ENCODE data around the gene DGKB. TPM values are rescaled to one million over a fixed set of nuclear protein-coding genes. Genes with fewer than 3 reads are reported as not detected.

The DGKB gene
- total RNA-seq, 1 donor from 2014 or later = not detected

DNA sequence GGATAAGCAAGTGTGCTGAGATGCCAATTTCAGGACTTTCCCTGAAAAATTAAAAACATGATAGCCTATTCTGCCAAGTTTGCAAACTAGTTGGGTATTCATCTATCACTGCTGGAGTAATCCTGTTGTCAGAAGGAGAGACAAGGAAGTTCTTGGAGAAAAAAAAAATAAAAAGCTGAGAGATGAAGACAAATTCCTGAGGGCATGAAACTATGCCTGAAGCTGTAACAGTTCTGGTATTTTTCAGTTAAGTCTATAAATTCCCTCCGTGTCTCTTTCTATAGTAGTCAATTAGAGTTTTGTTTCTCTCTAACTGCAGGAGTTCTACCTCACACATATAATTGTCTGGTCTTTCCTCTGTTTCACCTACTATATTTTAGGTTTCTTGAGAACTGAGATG is 95.7 kb downstream of the DGKB start:
- no peak overlapping the region for H3K27ac ChIP-seq
- H3K27me3 ChIP-seq = no peaks in the 10 kb centered on the region
- no peaks in the 10 kb centered on the region for H3K9me3 ChIP-seq
- no peaks in the 10 kb centered on the region for H3K4me1 ChIP-seq
- H3K36me3 ChIP-seq = no peaks in the 10 kb centered on the region
- intact Hi-C loops (cut with DNase I) = no loop called here
- no peak overlapping the region for H3K4me3 ChIP-seq
- TF ChIP-seq, protein P1, sequence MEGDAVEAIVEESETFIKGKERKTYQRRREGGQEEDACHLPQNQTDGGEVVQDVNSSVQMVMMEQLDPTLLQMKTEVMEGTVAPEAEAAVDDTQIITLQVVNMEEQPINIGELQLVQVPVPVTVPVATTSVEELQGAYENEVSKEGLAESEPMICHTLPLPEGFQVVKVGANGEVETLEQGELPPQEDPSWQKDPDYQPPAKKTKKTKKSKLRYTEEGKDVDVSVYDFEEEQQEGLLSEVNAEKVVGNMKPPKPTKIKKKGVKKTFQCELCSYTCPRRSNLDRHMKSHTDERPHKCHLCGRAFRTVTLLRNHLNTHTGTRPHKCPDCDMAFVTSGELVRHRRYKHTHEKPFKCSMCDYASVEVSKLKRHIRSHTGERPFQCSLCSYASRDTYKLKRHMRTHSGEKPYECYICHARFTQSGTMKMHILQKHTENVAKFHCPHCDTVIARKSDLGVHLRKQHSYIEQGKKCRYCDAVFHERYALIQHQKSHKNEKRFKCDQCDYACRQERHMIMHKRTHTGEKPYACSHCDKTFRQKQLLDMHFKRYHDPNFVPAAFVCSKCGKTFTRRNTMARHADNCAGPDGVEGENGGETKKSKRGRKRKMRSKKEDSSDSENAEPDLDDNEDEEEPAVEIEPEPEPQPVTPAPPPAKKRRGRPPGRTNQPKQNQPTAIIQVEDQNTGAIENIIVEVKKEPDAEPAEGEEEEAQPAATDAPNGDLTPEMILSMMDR (IDR thresholded peaks at IDR 0.05) = no peak
- no peak for DNase-seq (ENCODE audit: low spot score in 2 of 2)

- no peak overlapping the region for H3K4me3 ChIP-seq
- H3K27ac ChIP-seq = no peak overlapping the region
- DNase-seq (ENCODE audit: low spot score in 2 of 2) = no peak
- intact Hi-C loops (cut with DNase I) = no loop called here
- no peaks in the 10 kb centered on the region for H3K4me1 ChIP-seq
- TF ChIP-seq, protein P1 (IDR thresholded peaks at IDR 0.05) = no peak
- no peaks in the 10 kb centered on the region for H3K27me3 ChIP-seq
- no peaks in the 10 kb centered on the region for H3K36me3 ChIP-seq
- no peaks in the 10 kb centered on the region for H3K9me3 ChIP-seq
These were observed 97.3 kb downstream of the DGKB start for GRCh38 chr7:14805105-14805719.

DNA sequence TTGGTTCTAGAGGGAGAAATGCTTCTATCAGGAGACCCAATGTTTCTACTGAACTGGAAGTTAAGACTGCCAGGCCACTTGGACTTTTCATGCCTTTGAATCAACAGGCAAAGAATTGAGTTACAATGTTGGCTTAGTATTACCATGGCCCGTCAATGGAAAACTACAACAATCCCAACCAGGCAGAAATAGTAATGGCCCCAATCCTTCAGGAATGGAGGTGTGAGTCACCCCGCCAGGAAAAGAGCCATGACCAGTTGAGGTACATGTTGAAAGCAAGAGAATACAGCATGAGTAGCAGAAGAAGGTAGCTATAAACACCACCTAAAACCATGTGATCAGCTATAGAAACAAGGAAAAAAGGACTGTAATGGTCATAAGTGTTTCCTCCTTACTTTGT is 101.9 kb downstream of the DGKB start:
- no peak for DNase-seq (ENCODE audit: low spot score in 2 of 2)
- H3K9me3 ChIP-seq = no peaks in the 10 kb centered on the region
- no peaks in the 10 kb centered on the region for H3K27me3 ChIP-seq
- H3K4me1 ChIP-seq = no peaks in the 10 kb centered on the region
- intact Hi-C loops (cut with DNase I) = no loop called here
- H3K4me3 ChIP-seq = no peak overlapping the region
- no peak overlapping the region for H3K27ac ChIP-seq
- TF ChIP-seq, protein P1 (IDR thresholded peaks at IDR 0.05) = no peak
- no peaks in the 10 kb centered on the region for H3K36me3 ChIP-seq

- H3K27me3 ChIP-seq = no peaks in the 10 kb centered on the region
- intact Hi-C loops (cut with DNase I) = no loop called here
- TF ChIP-seq, protein P1 (IDR thresholded peaks at IDR 0.05) = no peak
- DNase-seq (ENCODE audit: low spot score in 2 of 2) = no peak
- no peak overlapping the region for H3K27ac ChIP-seq
- no peak overlapping the region for H3K4me3 ChIP-seq
- H3K9me3 ChIP-seq = no peaks in the 10 kb centered on the region
- H3K4me1 ChIP-seq = no peaks in the 10 kb centered on the region
- H3K36me3 ChIP-seq = no peaks in the 10 kb centered on the region
These were observed 109.4 kb downstream of the DGKB start for GRCh38 chr7:14793151-14793550.

GRCh38 chr7:14787551-14787950 is 115.0 kb downstream of the DGKB start:
- H3K9me3 ChIP-seq = no peaks in the 10 kb centered on the region
- no peak for DNase-seq (ENCODE audit: low spot score in 2 of 2)
- TF ChIP-seq, protein P1 (IDR thresholded peaks at IDR 0.05) = no peak
- H3K36me3 ChIP-seq = no peaks in the 10 kb centered on the region
- H3K27ac ChIP-seq = no peak overlapping the region
- intact Hi-C loops (cut with DNase I) = no loop called here
- H3K4me3 ChIP-seq = no peak overlapping the region
- no peaks in the 10 kb centered on the region for H3K27me3 ChIP-seq
- H3K4me1 ChIP-seq = no peaks in the 10 kb centered on the region

Measured in ascending aorta (tissue), 2 donors.